Esophagus muscularis mucosa (tissue), 4 donors: ENCODE results near the gene DOK5.

Experiments used
- EP300 ChIP-seq: sonication (generic); formaldehyde crosslinking; IDR thresholded peaks from one replicate; pipeline ENCODE4 v1.6.1; 2017; ENCODE audit warnings: antibody characterized with exemption
- POLR2A ChIP-seq: fragments of 450-650 bp; IDR thresholded peaks from one replicate; pipeline ENCODE4 v1.6.1; 2017; ENCODE audit warnings: antibody characterized with exemption, moderate library complexity, mild to moderate bottlenecking, low read depth
- POLR2AphosphoS5 ChIP-seq, 2 donors: sonication (generic); formaldehyde crosslinking; IDR thresholded peaks; one replicate each; pipeline ENCODE4 v1.6.1; 2017; ENCODE audit warnings: antibody characterized with exemption in 2 of 2
- TF ChIP-seq, protein P1 (sequence below), 3 experiments: fragments of 200-600 bp in 2 of 3; fragments of 450-650 bp in 1 of 3; sonication (generic) in 2 of 3; IDR thresholded peaks; one replicate each; pipeline ENCODE4 v1.5.1; 2017 to 2019; ENCODE audit warnings: antibody characterized with exemption in 3 of 3, mild to moderate bottlenecking in 2 of 3, moderate library complexity in 1 of 3

DNA sequence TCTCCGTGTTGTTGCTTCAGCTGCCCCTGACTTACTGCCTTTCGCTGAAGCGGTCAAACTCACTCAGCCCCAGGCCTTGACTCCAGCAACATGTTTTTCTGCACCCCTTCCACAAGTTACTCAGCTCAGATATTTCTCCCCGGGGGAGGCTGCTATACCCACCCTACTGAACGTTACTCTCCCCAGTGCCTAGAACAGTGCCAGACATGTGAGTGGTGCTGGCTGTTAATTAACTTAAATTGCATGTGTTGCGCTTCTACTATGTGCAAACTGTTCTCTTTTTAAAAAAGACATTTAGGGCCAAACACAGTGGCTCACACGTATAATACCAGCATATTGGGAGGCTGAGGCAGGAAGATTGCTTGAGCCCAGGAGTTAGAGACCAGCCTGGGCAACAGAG is 41.2 kb upstream of the DOK5 start:
- no peak for TF ChIP-seq POLR2A
- TF ChIP-seq, protein P1, sequence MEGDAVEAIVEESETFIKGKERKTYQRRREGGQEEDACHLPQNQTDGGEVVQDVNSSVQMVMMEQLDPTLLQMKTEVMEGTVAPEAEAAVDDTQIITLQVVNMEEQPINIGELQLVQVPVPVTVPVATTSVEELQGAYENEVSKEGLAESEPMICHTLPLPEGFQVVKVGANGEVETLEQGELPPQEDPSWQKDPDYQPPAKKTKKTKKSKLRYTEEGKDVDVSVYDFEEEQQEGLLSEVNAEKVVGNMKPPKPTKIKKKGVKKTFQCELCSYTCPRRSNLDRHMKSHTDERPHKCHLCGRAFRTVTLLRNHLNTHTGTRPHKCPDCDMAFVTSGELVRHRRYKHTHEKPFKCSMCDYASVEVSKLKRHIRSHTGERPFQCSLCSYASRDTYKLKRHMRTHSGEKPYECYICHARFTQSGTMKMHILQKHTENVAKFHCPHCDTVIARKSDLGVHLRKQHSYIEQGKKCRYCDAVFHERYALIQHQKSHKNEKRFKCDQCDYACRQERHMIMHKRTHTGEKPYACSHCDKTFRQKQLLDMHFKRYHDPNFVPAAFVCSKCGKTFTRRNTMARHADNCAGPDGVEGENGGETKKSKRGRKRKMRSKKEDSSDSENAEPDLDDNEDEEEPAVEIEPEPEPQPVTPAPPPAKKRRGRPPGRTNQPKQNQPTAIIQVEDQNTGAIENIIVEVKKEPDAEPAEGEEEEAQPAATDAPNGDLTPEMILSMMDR (IDR thresholded peaks at IDR 0.05): no peak
- TF ChIP-seq EP300: no peak
- no peak for TF ChIP-seq POLR2AphosphoS5 (IDR thresholded peaks at IDR 0.05)
